NCI-H187 treated with DMSO at 0.1 percent for 48 hours (cell line): ENCODE results near the gene DNM1.
"Not testable (repeated sequence)": the region's sequence is repeated elsewhere in the genome, so short reads cannot be mapped to it uniquely, and the experiment has no call there.

Experiments
- DNase-seq: peaks from one replicate; lab custom pipeline; 2025; lab: John Stamatoyannopoulos, UW

DNM1 gene

GRCh38 chr9:128279088-128280073, 76.2 kb downstream of the DNM1 start:
- DNase-seq, result not testable (repeated sequence)

- DNase-seq, result no peak
Observed at GRCh38 chr9:128280084-128280622, 77.0 kb downstream of the DNM1 start.

GRCh38 chr9:128282500-128282899, 79.3 kb downstream of the DNM1 start:
- DNase-seq, result no peak

- no peak for DNase-seq
Observed at GRCh38 chr9:128285033-128285784, 82.0 kb downstream of the DNM1 start.

- DNase-seq, result no peak
Observed at GRCh38 chr9:128286440-128286839, 83.3 kb downstream of the DNM1 start.

GRCh38 chr9:128288273-128289004, 85.3 kb downstream of the DNM1 start:
- no peak for DNase-seq

- no peak for DNase-seq
Observed at GRCh38 chr9:128292009-128292408, 88.8 kb downstream of the DNM1 start.

- no peak for DNase-seq
Observed at GRCh38 chr9:128293091-128293490, 89.9 kb downstream of the DNM1 start.

GRCh38 chr9:128294142-128294541, 91.0 kb downstream of the DNM1 start:
- DNase-seq, result no peak

GRCh38 chr9:128296340-128297220, 93.4 kb downstream of the DNM1 start:
- DNase-seq, result no peak

- no peak for DNase-seq
Observed at GRCh38 chr9:128297221-128297773, 94.1 kb downstream of the DNM1 start.

GRCh38 chr9:128298535-128299482, 95.6 kb downstream of the DNM1 start:
- no peak for DNase-seq

- DNase-seq, result no peak
Observed at GRCh38 chr9:128304136-128304970, 101.2 kb downstream of the DNM1 start.
